Prostate gland (tissue), 2 donors: ENCODE results near the gene PPARA. TPM values are rescaled to one million over a fixed set of nuclear protein-coding genes. Genes with fewer than 3 reads are reported as not detected.

Source experiments
- DNase-seq: peaks from one replicate; pipeline ENCODE4 v3.0.0-alpha.2; 2019; ENCODE audit warnings: low spot score
- H3K27ac ChIP-seq, 2 donors: fragments of 200-600 bp; sonication (generic); 2 replicates each; pipeline ENCODE4 v1.5.1; 2017 to 2019
- H3K27me3 ChIP-seq: fragments of 200-600 bp; sonication (generic); replicated peaks from 2 replicates; pipeline ENCODE4 v1.5.1; 2019; ENCODE audit not compliant: insufficient read depth
- H3K36me3 ChIP-seq, 2 donors: fragments of 200-600 bp; sonication (generic); 1 replicate in 1 of 2; 2 replicates in 1 of 2; pipeline versions ENCODE4 v1.5.1 to v1.8.1; 2017 to 2019
- H3K4me1 ChIP-seq: fragments of 200-600 bp; sonication (generic); replicated peaks from 2 replicates; pipeline ENCODE4 v1.5.1; 2019
- H3K4me3 ChIP-seq, 2 donors: fragments of 200-600 bp; sonication (generic); 2 replicates each; pipeline ENCODE4 v1.5.1; 2017 to 2019
- H3K9me3 ChIP-seq: fragments of 200-600 bp; sonication (generic); 2 replicates; pipeline ENCODE4 v1.5.1; 2017
- CTCF ChIP-seq, 4 experiments: fragments of 200-600 bp in 2 of 4; fragments of 450-650 bp in 2 of 4; sonication (generic) in 2 of 4; IDR thresholded peaks; 1 replicate in 3 of 4; 2 replicates in 1 of 4; pipeline ENCODE4 v1.5.1; 2016 to 2019; ENCODE audit warnings: antibody characterized with exemption in 4 of 4, mild to moderate bottlenecking in 2 of 4, moderate library complexity in 2 of 4
- POLR2A ChIP-seq: fragments of 450-650 bp; IDR thresholded peaks from one replicate; pipeline ENCODE4 v1.6.1; 2016; ENCODE audit warnings: antibody characterized with exemption, mild to moderate bottlenecking
- POLR2AphosphoS5 ChIP-seq: sonication (generic); formaldehyde crosslinking; IDR thresholded peaks from one replicate; pipeline ENCODE4 v1.6.1; 2017; ENCODE audit warnings: antibody characterized with exemption
- WGBS: methylation state at CpG from one replicate; pipeline ENCODE4 v1.1.5; 2018; 5-methylcytosine and 5-hydroxymethylcytosine counted together
- intact Hi-C: fragments of 100-400 bp; cut with DNase I; formaldehyde crosslinking; loops from one replicate; pipeline ENCODE4 v1.14.2; 2022
- total RNA-seq, 2 donors: library from RNA; depleted of rRNA; stranded (reverse); fragments of >200 nt; gene quantifications; one replicate each; pipeline ENCODE4 v1.1.0, GENCODE V29; 2016

Gene PPARA
- total RNA-seq, 2 donors from 2014 or later: 21.2 to 27.3 TPM

GRCh38 chr22:46280063-46280817 lies 129.9 kb downstream of the PPARA start:
- no peak overlapping the region for H3K4me3 ChIP-seq
- no peak for TF ChIP-seq POLR2A
- TF ChIP-seq POLR2AphosphoS5: no peak
- no peak for TF ChIP-seq CTCF (IDR thresholded peaks at IDR 0.05)
- intact Hi-C loops: no loop called here
- no peaks in the 10 kb centered on the region for H3K4me1 ChIP-seq
- H3K9me3 ChIP-seq: no peaks in the 10 kb centered on the region
- WGBS: 67% methylated on average over 12 of the region's 12 CpGs
- no peak overlapping the region for H3K27ac ChIP-seq
- peaks cover 2 to 31% of the 10 kb centered on the region in 2 donors for H3K36me3 ChIP-seq
- no peak for DNase-seq
- H3K27me3 ChIP-seq: no peaks in the 10 kb centered on the region

- intact Hi-C loops: no loop called here
- WGBS: 87% methylated on average over 19 of the region's 19 CpGs
- H3K36me3 ChIP-seq: peaks cover 0 to 31% of the 10 kb centered on the region in 2 donors
- no peaks in the 10 kb centered on the region for H3K4me1 ChIP-seq
- no peak overlapping the region for H3K27ac ChIP-seq
- H3K27me3 ChIP-seq: no peaks in the 10 kb centered on the region
- DNase-seq: no peak
- no peak overlapping the region for H3K4me3 ChIP-seq
- TF ChIP-seq POLR2AphosphoS5: no peak
- no peak for TF ChIP-seq POLR2A
- no peak for TF ChIP-seq CTCF (IDR thresholded peaks at IDR 0.05)
- no peaks in the 10 kb centered on the region for H3K9me3 ChIP-seq
Observed at GRCh38 chr22:46280999-46281623, 130.8 kb downstream of the PPARA start.

- no peak for DNase-seq
- Histone ChIP-seq H3K27me3 (no peaks in the 10 kb centered on the region), H3K27ac (no peak overlapping the region), H3K36me3 (peaks cover 0 to 31% of the 10 kb centered on the region in 2 donors), H3K4me1 (no peaks in the 10 kb centered on the region), H3K9me3 (no peaks in the 10 kb centered on the region), H3K4me3 (no peak overlapping the region)
- 96% methylated on average over 13 of the region's 13 CpGs for WGBS
- intact Hi-C loops: no loop called here
- TF ChIP-seq POLR2A: no peak
- no peak for TF ChIP-seq POLR2AphosphoS5
- TF ChIP-seq CTCF (IDR thresholded peaks at IDR 0.05): no peak
Observed at GRCh38 chr22:46281866-46282678, 131.7 kb downstream of the PPARA start.

- peaks cover 0 to 19% of the 10 kb centered on the region in 2 donors for H3K36me3 ChIP-seq
- intact Hi-C loops: no loop called here
- H3K4me3 ChIP-seq: no peak overlapping the region
- H3K4me1 ChIP-seq: no peaks in the 10 kb centered on the region
- TF ChIP-seq CTCF (IDR thresholded peaks at IDR 0.05) (no peak), POLR2AphosphoS5 (no peak), POLR2A (no peak)
- H3K27ac ChIP-seq: no peak overlapping the region
- DNase-seq: no peak
- no peaks in the 10 kb centered on the region for H3K27me3 ChIP-seq
- 93% methylated on average over 3 of the region's 3 CpGs for WGBS
- H3K9me3 ChIP-seq: no peaks in the 10 kb centered on the region
Observed at GRCh38 chr22:46286006-46286405, 135.7 kb downstream of the PPARA start.
